Activated T-helper 9 cell treated with anti-CD3 and anti-CD28 coated beads, Interleukin-2, amount 50 U/mL, for 16 hours (primary cell): Measurements from ENCODE around the gene IZUMO1.
"Not testable (repeated sequence)": the region's sequence is repeated elsewhere in the genome, so short reads cannot be mapped to it uniquely, and the experiment has no call there.

Experiments used
- DNase-seq: peaks from one replicate; pipeline ENCODE4 v3.0.0-alpha.2; 2020; ENCODE audit warnings: low read depth

The IZUMO1 gene

DNA sequence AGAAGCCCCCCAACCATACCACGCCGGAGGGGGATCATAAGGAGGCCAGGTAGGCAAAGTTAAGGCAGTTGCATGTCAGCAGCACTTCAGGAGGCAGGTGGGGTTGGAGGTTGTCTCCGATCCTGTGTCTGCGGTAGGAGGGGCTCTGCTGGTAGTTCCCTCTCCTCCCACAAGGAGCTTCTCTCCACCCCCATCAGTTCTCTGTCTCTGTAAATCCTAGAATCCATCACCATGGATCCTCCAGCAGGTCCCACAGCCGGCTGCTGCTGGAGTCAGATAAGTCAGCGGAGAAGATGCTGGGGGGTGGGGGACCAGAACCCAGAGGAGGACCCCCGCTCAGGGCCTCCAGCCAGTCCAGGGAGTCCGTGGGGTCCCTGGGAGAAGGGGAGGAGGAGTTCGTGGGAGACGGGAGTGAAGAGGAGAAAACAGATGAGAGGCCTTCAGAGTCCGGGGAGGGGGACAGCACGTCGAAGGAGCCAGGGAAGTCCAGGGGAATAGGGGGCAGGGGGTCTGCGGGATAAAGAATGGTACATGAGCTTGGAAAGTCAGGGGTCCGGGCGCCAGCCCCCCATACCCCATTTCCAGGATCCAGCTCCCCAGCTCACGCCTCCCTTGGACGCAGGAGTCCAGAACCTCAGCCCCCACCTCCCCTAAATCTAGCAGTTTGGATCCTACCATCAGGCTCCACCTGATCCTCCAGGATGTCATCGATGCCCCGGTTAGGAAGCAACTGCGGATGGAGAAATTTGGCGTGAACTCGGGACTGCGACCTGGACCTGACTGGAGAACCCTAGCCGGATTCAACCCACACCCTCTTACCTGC is 33.5 kb downstream of the IZUMO1 start:
- no peak for DNase-seq

DNA sequence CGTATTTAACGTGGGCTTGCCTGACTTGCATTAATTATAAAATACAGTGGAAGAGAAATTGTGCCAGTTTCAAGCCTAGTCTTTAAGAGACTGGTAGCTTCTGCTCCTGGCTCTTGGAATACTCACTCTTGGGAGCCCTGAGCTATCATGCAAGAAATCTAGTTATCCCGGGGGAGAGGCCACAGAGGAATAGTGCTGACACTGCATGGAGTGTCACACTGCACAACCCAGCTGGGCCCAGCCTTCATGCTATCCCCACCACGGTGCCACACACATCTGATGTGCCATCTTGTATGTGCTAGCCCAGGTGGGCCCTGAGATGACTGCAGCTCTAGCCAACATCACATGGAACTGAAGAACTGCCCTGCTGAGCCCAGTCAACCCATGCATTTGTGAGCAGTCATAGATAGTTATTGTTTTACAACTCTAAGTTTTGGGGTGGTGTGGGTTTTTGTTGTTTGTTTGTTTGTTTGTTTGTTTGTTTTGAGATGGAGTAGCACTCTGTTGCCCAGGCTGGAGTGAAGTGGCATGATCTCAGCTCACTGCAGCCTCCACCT is 35.5 kb downstream of the IZUMO1 start:
- DNase-seq: no peak

DNA sequence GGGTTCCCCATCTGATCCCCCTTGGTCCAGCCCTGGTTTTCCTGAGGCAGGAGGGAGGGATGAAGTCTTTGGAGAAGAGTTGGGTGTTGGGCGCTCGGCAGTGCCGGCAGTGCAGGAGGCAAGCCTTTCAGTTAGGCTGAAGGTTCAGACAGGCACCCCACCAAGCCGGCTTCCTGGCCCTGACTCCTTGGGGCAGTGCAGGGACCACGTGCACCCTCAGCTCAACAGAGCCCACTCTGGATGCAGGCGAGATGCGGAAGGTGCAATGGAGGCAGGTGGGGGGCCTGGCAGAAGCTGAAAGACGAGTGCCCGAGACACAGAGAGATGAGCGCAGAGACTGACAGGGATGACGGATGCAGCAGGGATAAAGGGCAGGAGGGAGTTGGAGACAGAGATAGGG is 38.2 kb downstream of the IZUMO1 start:
- DNase-seq: no peak

DNA sequence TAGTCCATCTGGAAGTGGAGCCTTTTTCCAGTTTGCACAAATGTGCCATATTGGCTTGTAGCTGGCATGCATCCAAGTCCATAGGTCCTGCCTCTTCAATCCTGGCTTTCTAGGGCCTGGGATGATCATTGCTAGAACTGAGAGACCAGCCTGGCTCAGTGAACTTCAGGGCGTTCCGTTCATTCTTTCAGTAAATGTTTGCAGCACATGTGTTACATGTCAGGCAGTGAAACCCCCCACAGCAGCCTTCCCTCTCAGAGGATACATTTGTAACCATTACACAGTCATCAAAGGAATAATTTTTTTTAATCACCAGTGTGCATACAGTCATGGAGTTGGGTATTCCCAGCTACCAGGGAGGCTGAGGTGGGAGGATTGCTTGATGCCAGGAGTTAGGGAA is 41.3 kb downstream of the IZUMO1 start:
- no peak for DNase-seq

DNA sequence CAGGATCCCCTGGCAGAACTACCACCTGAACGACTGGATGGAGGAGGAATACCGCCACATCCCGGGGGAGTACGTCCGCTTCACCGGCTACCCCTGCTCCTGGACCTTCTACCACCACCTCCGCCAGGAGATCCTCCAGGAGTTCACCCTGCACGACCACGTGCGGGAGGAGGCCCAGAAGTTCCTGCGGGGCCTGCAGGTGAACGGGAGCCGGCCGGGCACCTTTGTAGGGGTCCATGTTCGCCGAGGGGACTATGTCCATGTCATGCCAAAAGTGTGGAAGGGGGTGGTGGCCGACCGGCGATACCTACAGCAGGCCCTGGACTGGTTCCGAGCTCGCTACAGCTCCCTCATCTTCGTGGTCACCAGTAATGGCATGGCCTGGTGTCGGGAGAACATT is 43.4 kb downstream of the IZUMO1 start:
- DNase-seq: no peak

DNA sequence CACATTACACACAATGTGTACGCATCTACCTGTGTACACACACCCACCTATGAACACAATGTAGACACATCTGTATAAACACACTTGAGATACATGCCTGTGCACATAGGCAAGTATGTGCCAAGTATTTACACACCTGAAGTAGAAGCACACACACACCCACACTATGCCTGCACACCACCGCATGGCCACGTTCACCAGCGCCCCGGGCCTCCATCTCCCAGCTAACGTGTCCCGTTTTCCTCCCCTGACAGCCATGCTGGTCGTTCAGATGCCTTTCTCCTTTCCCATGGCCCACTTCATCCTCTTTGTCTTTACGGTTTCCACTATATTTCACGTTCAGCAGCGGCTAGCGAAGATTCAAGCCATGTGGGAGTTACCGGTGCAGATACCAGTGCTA is 44.0 kb downstream of the IZUMO1 start:
- no peak for DNase-seq

DNA sequence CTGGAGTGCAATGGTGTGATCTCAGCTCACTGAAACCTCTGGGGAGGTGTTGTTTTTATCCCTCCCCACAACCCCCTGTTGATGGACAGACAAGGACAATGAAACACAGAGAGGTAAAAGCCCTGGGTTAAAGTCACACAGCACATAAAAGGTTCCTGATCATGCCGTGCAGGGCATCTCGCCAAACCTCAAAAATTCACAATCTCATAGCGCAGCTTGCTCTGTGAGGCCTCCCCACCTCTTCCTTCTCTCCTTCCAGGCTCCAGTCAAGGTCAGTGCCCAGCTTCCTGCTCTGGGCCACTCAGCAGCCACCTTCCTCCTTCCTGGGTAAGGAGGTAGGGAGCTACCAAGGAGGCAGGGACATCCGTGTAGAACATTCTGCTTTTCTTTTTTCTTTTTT is 48.7 kb downstream of the IZUMO1 start:
- no peak for DNase-seq

DNA sequence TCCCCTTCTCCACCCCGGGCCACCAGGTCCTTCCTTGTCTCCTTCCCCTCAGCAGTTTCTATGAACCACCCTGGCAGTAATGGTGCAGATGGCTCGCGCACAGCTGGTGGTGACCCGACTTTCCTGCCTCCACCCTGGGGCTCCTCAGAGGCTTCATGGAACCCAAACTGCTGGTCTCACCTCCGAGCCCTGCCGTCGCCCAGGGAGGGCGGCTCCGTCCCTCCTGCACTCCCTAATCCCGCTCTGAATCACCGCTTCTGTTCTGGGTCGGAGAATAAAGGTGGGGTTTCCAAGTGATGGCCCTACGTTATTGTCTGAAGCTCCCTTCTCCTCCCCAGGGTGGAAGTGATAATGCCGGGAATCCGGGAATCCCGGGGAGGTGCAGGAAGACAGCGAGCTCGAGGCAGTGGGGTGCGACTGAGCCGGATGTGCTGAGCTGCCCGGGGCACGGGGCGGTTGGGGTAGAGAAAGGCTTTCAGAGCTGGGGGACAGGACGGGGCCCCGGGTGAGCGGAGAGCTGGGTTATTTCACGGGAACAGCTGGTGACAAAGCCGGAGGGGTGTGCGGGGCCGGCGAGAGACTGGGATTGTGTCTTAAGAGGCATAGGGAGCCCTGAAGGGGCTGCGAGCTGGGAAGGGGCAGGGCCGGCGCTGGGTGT is 50.2 kb downstream of the IZUMO1 start:
- no peak for DNase-seq

DNA sequence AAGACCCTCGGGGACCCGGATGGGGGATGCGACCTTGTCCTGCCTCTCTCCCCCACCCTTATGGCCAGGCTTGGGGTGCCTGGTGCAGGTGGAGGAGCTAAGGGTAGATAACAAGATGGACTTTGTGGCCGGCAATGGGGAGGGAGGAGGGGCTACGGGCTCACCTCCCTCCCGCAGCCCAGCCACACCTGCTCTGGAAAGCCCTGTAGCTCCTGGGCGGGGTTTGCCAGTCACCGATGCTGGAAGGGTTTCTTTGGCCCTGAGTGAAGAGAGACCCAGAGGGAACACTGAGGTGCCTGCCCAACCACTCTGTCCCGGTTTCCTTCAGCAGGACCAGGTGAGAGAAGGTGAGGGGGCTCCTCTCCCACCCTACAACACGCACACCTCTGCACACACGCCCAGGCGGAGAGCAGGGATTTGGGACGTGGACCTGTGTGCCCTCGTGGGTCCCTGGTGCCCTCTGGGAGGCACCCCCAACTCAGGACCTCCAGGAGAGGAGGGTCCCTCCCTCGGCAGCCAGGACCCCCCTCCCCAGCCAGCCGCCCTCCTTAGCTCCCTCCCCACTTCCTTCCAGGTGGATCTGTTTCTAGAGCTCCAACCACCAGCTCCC is 50.9 kb downstream of the IZUMO1 start, which contains the start of gene FUT2:
Gene FUT2, plus strand, starts transcription at position 229 of the 610 bp plus-strand sequence. CDS start 6,986 bp downstream, outside the sequence.
- no peak for DNase-seq

DNA sequence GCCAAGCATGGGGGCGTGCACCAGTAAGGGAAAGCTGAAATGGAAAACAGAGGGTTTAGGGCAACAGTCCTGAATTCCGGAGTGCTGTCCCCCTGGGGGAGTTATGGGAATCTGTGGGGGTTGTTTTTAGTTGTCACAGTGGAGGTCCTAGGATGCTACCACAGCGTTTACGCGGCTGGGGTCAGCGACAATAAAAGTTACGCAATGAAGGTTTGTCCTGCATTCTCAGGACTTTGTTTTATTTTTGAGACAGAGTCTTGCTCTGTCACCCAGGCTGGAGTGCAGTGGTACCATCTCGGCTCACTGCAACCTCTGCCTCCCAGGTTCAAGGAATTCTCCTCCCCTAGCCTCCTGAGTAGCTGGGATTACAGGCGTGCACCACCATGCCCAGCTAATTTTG is 53.1 kb downstream of the IZUMO1 start:
- DNase-seq: not testable (repeated sequence)
